H1 (cell line): ENCODE measurements around the gene CHRNA3. TPM values are rescaled to one million over a fixed set of nuclear protein-coding genes. Genes with fewer than 3 reads are reported as not detected.

Experiments
- ATF3 ChIP-seq: IDR thresholded peaks from 2 replicates; pipeline ENCODE4 v1.6.1; 2011; ENCODE audit warnings: low read depth, mild to moderate bottlenecking, low read length; ENCODE audit not compliant: insufficient read depth
- CTCF ChIP-seq, 3 experiments: IDR thresholded peaks; 1 replicate in 2 of 3; 2 replicates in 1 of 3; pipeline versions ENCODE4 v1.5.1 to v1.6.1; 2011; ENCODE audit warnings: low read length in 3 of 3, mild to moderate bottlenecking in 3 of 3, inconsistent platforms in 2 of 3, low read depth in 1 of 3, moderate library complexity in 1 of 3; ENCODE audit not compliant: insufficient read depth in 1 of 3; ENCODE audit errors: control extremely low read depth in 1 of 3
- E2F6 ChIP-seq: IDR thresholded peaks from 2 replicates; pipeline ENCODE4 v1.6.1; 2012; ENCODE audit warnings: inconsistent platforms
- EP300 ChIP-seq, 2 experiments: IDR thresholded peaks; 1 replicate in 1 of 2; 2 replicates in 1 of 2; pipeline ENCODE4 v1.6.1; 2011 to 2012; ENCODE audit warnings: low read depth in 2 of 2, low read length in 2 of 2, mild to moderate bottlenecking in 2 of 2, borderline replicate concordance in 1 of 2, inconsistent platforms in 1 of 2, moderate library complexity in 1 of 2
- EZH2 ChIP-seq: fragments of 200-600 bp; sonication (generic); IDR thresholded peaks from 2 replicates; pipeline ENCODE4 v1.7.1; 2012; ENCODE audit warnings: low read depth, mild to moderate bottlenecking, moderate library complexity, low read length, inconsistent platforms; ENCODE audit not compliant: severe bottlenecking
- GABPA ChIP-seq: IDR thresholded peaks from 2 replicates; pipeline ENCODE4 v1.6.1; 2011; ENCODE audit warnings: mild to moderate bottlenecking, low read length, moderate library complexity, borderline replicate concordance; ENCODE audit not compliant: insufficient read depth
- HDAC2 ChIP-seq, 2 experiments: fragments of 300-600 bp in 1 of 2; sonication (generic) in 1 of 2; IDR thresholded peaks; 2 replicates each; pipeline ENCODE4 v1.6.1; 2011 to 2012; ENCODE audit warnings: low read depth in 2 of 2, low read length in 2 of 2, mild to moderate bottlenecking in 2 of 2, moderate library complexity in 2 of 2, borderline replicate concordance in 1 of 2, inconsistent platforms in 1 of 2
- HDAC6 ChIP-seq: IDR thresholded peaks from one replicate; pipeline ENCODE4 v1.7.1; 2012; ENCODE audit warnings: low read depth, mild to moderate bottlenecking, inconsistent platforms, low read length, moderate library complexity
- KDM4A ChIP-seq: IDR thresholded peaks from one replicate; pipeline ENCODE4 v1.7.1; 2012; ENCODE audit warnings: low read depth, mild to moderate bottlenecking, moderate library complexity, low read length, inconsistent platforms; ENCODE audit not compliant: severe bottlenecking
- RAD21 ChIP-seq, 2 experiments: IDR thresholded peaks in 1 of 2; conservative IDR thresholded peaks in 1 of 2; 2 replicates each; pipeline ENCODE4 v1.6.1; 2011; ENCODE audit warnings: low read depth in 2 of 2, low read length in 2 of 2, improper control_type of control experiment in 1 of 2, inconsistent platforms in 1 of 2, mild to moderate bottlenecking in 1 of 2, moderate library complexity in 1 of 2
- RBBP5 ChIP-seq: IDR thresholded peaks from 2 replicates; pipeline ENCODE4 v1.7.1; 2012; ENCODE audit warnings: low read depth, mild to moderate bottlenecking, inconsistent platforms, low read length, moderate library complexity, borderline replicate concordance
- SAP30 ChIP-seq: fragments of 300-600 bp; sonication (generic); IDR thresholded peaks from 2 replicates; pipeline ENCODE4 v1.7.1; 2012; ENCODE audit warnings: low read length, moderate library complexity, mild to moderate bottlenecking, inconsistent platforms; ENCODE audit not compliant: insufficient read depth, insufficient replicate concordance
- SIN3A ChIP-seq, 2 experiments: IDR thresholded peaks in 1 of 2; conservative IDR thresholded peaks in 1 of 2; 2 replicates each; pipeline ENCODE4 v1.6.1; 2011 to 2012; ENCODE audit warnings: low read length in 2 of 2, improper control_type of control experiment in 1 of 2, low read depth in 1 of 2, mild to moderate bottlenecking in 1 of 2
- SP1 ChIP-seq: IDR thresholded peaks from 2 replicates; pipeline ENCODE4 v1.6.1; 2011; ENCODE audit warnings: low read depth, low read length
- SP4 ChIP-seq: IDR thresholded peaks from 2 replicates; pipeline ENCODE4 v1.6.1; 2012; ENCODE audit warnings: low read length, inconsistent platforms
- SRF ChIP-seq: IDR thresholded peaks from 2 replicates; pipeline ENCODE4 v1.6.1; 2011; ENCODE audit warnings: mild to moderate bottlenecking, low read depth, low read length, moderate library complexity
- TAF1 ChIP-seq: IDR thresholded peaks from 2 replicates; pipeline ENCODE4 v1.6.1; 2011; ENCODE audit warnings: mild to moderate bottlenecking, low read depth, low read length
- TCF12 ChIP-seq: IDR thresholded peaks from 2 replicates; pipeline ENCODE4 v1.6.1; 2011; ENCODE audit warnings: low read depth, mild to moderate bottlenecking, low read length
- polyA plus RNA-seq, 7 experiments: library from polyadenylated mRNA; depleted of rRNA in 3 of 7; stranded (reverse) in 5 of 7; unstranded in 2 of 7; fragments of >200 nt in 5 of 7; fragments of 200-250 nt in 2 of 7; gene quantifications; 1 replicate in 5 of 7; 2 replicates in 1 of 7; 4 replicates in 1 of 7; pipeline versions ENCODE4 v1.2.1 to v1.2.3, GENCODE V29; 2011 to 2013; ENCODE audit warnings: missing spikeins in 2 of 7, mixed read lengths in 2 of 7
- total RNA-seq: library from RNA; stranded (reverse); fragmentation: NEBNext Ultra II Directional; extraction: Animal tissue kit (Norgen Biotek cat#: 25700); gene quantifications from 2 replicates; pipeline ENCODE4 v1.2.1, GENCODE V29; 2021

The CHRNA3 gene
- total and polyA plus RNA-seq, 2 of the 8 experiments (the other 6 are each of a cell fraction or from before 2014, with no cell fraction given) = 2.1 to 4.7 TPM

- TF ChIP-seq CTCF (IDR thresholded peaks at IDR 0.05; ENCODE audit: control extremely low read depth in 1 of 3, insufficient read depth in 1 of 3, low read depth in 1 of 3, low read length in 3 of 3) (0 out of 4 replicates have a peak, but pooled peaks of 1 of the 3 experiments have one; percentile 5), E2F6 (no peak), EZH2 (no peak), HDAC6 (no peak), SP1 (no peak), SP4 (no peak), EP300 (IDR thresholded peaks at IDR 0.05; ENCODE audit: borderline replicate concordance in 1 of 2, low read depth in 2 of 2, low read length in 2 of 2) (no peak), SRF (no peak), HDAC2 (IDR thresholded peaks at IDR 0.05; ENCODE audit: borderline replicate concordance in 1 of 2, low read depth in 2 of 2, low read length in 2 of 2) (0 out of 4 replicates have a peak, but pooled peaks of 1 of the 2 experiments have one; percentile 5), SAP30 (peak; percentile 55), GABPA (no peak), SIN3A (conservative IDR thresholded peaks at IDR 0.05 in 1 of 2, IDR thresholded peaks at IDR 0.05 in 1 of 2; ENCODE audit: low read depth in 1 of 2, low read length in 2 of 2) (no peak), KDM4A (peak; percentile 57), RBBP5 (no peak), TCF12 (no peak), ATF3 (no peak), TAF1 (no peak), RAD21 (IDR thresholded peaks at IDR 0.05 in 1 of 2, conservative IDR thresholded peaks at IDR 0.05 in 1 of 2; ENCODE audit: low read depth in 2 of 2, low read length in 2 of 2) (no peak)
Measured at GRCh38 chr15:78565951-78566774, 54.6 kb downstream of the CHRNA3 start (continued).
